ENCODE data around the gene PREB.
A peak's percentile ranks its signal among the peaks of the same experiment; 100 is the strongest.

The PREB gene

DNA sequence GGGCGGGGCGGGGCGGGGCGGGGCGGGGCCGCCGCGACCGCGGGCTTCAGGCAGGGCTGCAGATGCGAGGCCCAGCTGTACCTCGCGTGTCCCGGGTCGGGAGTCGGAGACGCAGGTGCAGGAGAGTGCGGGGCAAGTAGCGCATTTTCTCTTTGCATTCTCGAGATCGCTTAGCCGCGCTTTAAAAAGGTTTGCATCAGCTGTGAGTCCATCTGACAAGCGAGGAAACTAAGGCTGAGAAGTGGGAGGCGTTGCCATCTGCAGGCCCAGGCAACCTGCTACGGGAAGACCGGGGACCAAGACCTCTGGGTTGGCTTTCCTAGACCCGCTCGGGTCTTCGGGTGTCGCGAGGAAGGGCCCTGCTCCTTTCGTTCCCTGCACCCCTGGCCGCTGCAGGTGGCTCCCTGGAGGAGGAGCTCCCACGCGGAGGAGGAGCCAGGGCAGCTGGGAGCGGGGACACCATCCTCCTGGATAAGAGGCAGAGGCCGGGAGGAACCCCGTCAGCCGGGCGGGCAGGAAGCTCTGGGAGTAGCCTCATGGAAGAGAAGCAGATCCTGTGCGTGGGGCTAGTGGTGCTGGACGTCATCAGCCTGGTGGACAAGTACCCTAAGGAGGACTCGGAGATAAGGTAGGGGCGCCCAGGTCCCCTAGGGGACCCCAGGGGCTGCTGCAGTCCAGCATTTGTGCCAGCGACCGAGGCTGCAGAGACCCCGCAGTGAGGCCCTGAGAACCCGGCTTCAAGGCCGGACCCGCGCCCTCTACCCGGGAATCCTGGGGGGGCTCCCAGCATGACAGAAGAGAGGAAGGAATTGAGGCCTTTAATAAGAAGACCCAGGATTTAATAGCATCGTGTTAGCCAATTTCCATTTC lies 47.5 kb downstream of the PREB start, which contains the start of gene KHK:
Gene KHK (plus strand): TSS at position 49 of the 870 bp plus-strand sequence. CDS start 488 bp downstream, at position 537.
- intact Hi-C loops (cut with DNase I), result loop anchor here (5.0 to 10.0 kb wide), 3 partner anchors 35 to 125 kb away; partner anchors contain the start of genes AGBL5 and TMEM214
- DNase-seq, result peak; percentile 35 to 85 (median 66)

GRCh38 chr2:27086090-27086723 lies 48.2 kb downstream of the PREB start:
- intact Hi-C loops (cut with DNase I), result loop anchor here (5.0 to 10.0 kb wide), 3 partner anchors 34 to 124 kb away; partner anchors contain the start of genes AGBL5 and TMEM214
- peak; percentile 86 to 99 (median 96) for DNase-seq

- intact Hi-C loops (cut with DNase I), result loop anchor here (5.0 to 10.0 kb wide), 3 partner anchors 33 to 123 kb away; partner anchors contain the start of genes AGBL5 and TMEM214
- DNase-seq, result peak; percentile 53 to 89 (median 72)
These were observed 48.8 kb downstream of the PREB start for GRCh38 chr2:27085673-27086089.

DNA sequence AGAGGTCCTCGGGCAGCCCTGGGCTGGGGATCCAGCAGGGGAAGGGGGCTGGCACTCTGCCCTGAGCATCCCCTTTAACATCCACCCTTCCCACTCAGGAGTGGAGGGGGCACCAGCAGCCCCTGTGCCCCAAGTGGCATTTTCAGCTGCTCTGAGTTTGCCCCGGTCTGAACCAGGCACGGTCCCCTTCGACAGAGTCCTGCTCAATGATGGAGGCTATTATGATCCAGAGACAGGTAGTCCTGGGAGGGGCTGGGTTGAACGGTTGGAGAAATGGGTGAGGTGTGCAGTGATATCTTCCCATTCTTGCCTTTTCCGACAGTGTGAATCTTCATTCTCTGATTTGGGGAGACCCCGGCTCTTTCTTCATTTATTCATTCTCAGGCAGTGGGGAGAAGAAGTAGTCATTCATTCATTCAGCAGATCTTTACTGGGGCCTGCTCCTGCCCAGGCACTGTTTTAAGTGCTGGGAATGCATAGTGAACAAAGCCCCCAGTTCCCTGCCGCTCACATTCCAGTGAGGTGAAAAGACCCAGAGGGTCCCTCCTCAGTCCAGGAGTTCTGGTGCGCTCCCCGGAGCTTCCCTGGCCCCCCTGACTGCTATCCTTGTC lies 49.3 kb downstream of the PREB start:
- no peak for DNase-seq
- intact Hi-C loops (cut with DNase I), result loop anchor here (5.0 to 10.0 kb wide), 3 partner anchors 33 to 123 kb away; partner anchors contain the start of genes AGBL5 and TMEM214

DNA sequence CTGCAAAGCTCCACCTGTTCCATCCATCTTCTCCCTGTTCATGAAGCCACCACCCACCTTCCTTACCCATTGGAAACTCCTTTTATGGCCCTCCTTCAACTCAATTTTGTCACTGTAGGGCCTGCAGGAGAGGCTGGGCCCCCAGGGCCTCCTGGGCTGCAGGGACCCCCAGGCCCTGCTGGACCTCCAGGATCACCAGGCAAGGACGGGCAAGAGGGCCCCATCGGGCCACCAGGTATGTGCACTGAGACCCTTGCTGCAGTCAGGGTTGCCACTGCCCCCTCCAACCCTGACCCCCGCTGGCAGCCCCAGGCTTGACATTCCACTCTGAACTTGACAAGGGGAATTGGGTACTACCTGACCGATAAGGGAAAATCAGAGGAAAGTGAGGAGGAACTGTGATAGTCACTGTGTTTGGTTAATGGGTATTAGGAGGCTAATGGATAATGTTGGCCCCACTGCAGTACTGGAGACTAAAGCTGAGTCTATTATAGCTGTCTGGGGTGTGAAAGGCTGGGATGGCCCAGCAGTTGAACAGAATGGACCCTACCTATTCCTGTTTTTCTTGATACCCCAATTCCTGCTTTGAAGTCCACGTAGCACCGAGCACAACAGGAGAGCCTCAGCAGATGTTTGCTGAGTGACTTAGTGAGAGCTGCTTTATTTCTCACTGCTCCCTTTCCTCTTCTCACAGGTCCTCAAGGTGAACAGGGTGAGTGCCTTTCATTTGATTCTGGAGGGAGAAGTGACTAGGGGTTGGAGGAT lies 50.0 kb downstream of the PREB start:
- intact Hi-C loops (cut with DNase I), result loop anchor here (5.0 to 10.0 kb wide), 3 partner anchors 32 to 122 kb away; partner anchors contain the start of genes AGBL5 and TMEM214
- peak in 1 of 42 donors; percentile 26 for DNase-seq

DNA sequence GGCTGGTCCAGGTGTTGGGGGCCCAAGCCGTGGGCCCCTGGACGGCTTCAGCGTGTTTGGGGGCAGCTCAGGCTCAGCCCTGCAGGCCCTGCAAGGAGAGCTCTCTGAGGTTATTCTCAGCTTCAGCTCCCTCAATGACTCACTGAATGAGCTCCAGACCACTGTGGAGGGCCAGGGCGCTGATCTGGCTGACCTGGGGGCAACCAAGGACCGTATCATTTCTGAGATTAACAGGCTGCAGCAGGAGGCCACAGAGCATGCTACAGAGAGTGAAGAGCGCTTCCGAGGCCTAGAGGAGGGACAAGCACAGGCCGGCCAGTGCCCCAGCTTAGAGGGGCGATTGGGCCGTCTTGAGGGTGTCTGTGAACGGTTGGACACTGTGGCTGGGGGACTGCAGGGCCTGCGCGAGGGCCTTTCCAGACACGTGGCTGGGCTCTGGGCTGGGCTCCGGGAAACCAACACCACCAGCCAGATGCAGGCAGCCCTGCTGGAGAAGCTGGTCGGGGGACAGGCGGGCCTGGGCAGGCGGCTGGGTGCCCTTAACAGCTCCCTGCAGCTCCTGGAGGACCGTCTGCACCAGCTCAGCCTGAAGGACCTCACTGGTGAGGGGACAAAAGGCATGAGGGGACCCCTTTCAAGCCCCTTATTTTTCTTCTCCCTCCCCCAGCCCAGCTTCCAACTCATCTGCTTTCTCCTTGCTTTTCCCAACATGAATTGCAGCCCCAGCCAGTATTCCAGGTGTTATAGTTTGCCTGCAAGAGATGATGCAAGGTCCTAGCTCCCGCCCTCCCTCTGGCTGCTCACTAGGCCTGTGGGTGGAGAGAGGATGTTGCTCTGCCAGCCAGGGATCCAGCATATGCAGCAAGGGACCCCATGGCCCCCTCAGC lies 50.8 kb downstream of the PREB start:
- no peak for DNase-seq
- intact Hi-C loops (cut with DNase I), result loop anchor here (10.0 kb wide), 1 partner anchor 49 kb away; the partner anchor contains the start of gene TMEM214

DNA sequence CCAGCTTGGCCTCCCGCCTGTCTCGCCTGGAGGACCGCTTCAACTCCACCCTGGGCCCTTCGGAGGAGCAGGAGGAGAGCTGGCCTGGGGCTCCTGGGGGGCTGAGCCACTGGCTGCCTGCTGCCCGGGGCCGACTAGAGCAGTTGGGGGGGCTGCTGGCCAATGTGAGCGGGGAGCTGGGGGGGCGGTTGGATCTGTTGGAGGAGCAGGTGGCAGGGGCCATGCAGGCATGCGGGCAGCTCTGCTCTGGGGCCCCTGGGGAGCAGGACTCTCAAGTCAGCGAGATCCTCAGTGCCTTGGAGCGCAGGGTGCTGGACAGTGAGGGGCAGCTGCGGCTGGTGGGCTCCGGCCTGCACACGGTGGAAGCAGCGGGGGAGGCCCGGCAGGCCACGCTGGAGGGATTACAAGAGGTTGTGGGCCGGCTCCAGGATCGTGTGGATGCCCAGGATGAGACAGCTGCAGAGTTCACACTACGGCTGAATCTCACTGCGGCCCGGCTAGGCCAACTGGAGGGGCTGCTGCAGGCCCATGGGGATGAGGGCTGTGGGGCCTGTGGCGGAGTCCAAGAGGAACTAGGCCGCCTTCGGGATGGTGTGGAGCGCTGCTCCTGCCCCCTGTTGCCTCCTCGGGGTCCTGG lies 51.5 kb downstream of the PREB start:
- no peak for DNase-seq
- intact Hi-C loops (cut with DNase I), result loop anchor here (10.0 kb wide), 1 partner anchor 48 kb away; the partner anchor contains the start of gene TMEM214

GRCh38 chr2:27081984-27082772 lies 52.3 kb downstream of the PREB start:
- DNase-seq, result peak in 1 of 42 donors; percentile 18
- intact Hi-C loops (cut with DNase I), result loop anchor here (10.0 kb wide), 1 partner anchor 47 kb away; the partner anchor contains the start of gene TMEM214

All from head of caudate nucleus (tissue), 42 donors.